Gastroesophageal sphincter (tissue), 4 donors: ENCODE results near the gene KHDC4. TPM values are rescaled to one million over a fixed set of nuclear protein-coding genes. Genes with fewer than 3 reads are reported as not detected.
"Not testable (repeated sequence)": the region's sequence is repeated elsewhere in the genome, so short reads cannot be mapped to it uniquely, and the experiment has no call there.

Experiments
- ATAC-seq: fragments of 150-250 bp; one replicate; pipeline ENCODE4 v1.9.1; 2016; ENCODE audit warnings: mild to moderate bottlenecking, moderate library complexity
- H3K27ac ChIP-seq, 4 donors: fragments of 200-600 bp; sonication (generic) in 3 of 4; 1 replicate in 3 of 4; 2 replicates in 1 of 4; pipeline ENCODE4 v1.5.1; 2016 to 2019
- H3K27me3 ChIP-seq: fragments of 200-600 bp; sonication (generic); one replicate; pipeline ENCODE4 v1.5.1; 2019
- H3K36me3 ChIP-seq, 2 donors: fragments of 200-600 bp; sonication (generic); one replicate each; pipeline ENCODE4 v1.5.1; 2019; ENCODE audit warnings: control low read depth in 1 of 2
- H3K4me1 ChIP-seq, 3 donors: fragments of 200-600 bp; sonication (generic); 1 replicate in 2 of 3; 2 replicates in 1 of 3; pipeline ENCODE4 v1.5.1; 2016 to 2019; ENCODE audit warnings: control low read depth in 2 of 3
- H3K4me3 ChIP-seq, 2 donors: fragments of 200-600 bp; sonication (generic); one replicate each; pipeline ENCODE4 v1.5.1; 2019; ENCODE audit warnings: mild to moderate bottlenecking in 1 of 2, moderate library complexity in 1 of 2
- H3K9me3 ChIP-seq, 3 donors: fragments of 200-600 bp; sonication (generic); one replicate each; pipeline ENCODE4 v1.5.1; 2017 to 2019; ENCODE audit warnings: control low read depth in 2 of 3
- CTCF ChIP-seq, 4 experiments: fragments of 200-600 bp in 2 of 4; fragments of 450-650 bp in 2 of 4; sonication (generic) in 1 of 4; IDR thresholded peaks; one replicate each; pipeline ENCODE4 v1.5.1; 2017 to 2019; ENCODE audit warnings: antibody characterized with exemption in 4 of 4, mild to moderate bottlenecking in 2 of 4, moderate library complexity in 2 of 4
- EP300 ChIP-seq: sonication (generic); formaldehyde crosslinking; IDR thresholded peaks from one replicate; pipeline ENCODE4 v1.6.1; 2017; ENCODE audit warnings: antibody characterized with exemption, mild to moderate bottlenecking
- POLR2A ChIP-seq, 2 donors: fragments of 450-650 bp; IDR thresholded peaks; one replicate each; pipeline ENCODE4 v1.6.1; 2017; ENCODE audit warnings: antibody characterized with exemption in 2 of 2, mild to moderate bottlenecking in 2 of 2, moderate library complexity in 1 of 2
- POLR2AphosphoS5 ChIP-seq: sonication (generic); formaldehyde crosslinking; IDR thresholded peaks from one replicate; pipeline ENCODE4 v1.6.1; 2017; ENCODE audit warnings: antibody characterized with exemption
- WGBS, 2 donors: methylation state at CpG; one replicate each; pipeline ENCODE4 v1.1.5; 2018; ENCODE audit warnings: low coverage in 1 of 2; 5-methylcytosine and 5-hydroxymethylcytosine counted together
- total RNA-seq, 4 donors: library from RNA; depleted of rRNA; stranded (reverse); fragments of >200 nt; gene quantifications; one replicate each; pipeline ENCODE4 v1.1.0, GENCODE V29; 2016

KHDC4 gene
- total RNA-seq, 4 donors from 2014 or later = 20.4 to 57.4 (median 34.6) TPM

- 59 to 61% methylated on average over 5 to 7 of the region's 7 CpGs for WGBS, 2 donors
- H3K9me3 ChIP-seq = no peaks in the 10 kb centered on the region
- H3K4me3 ChIP-seq = peak overlapping the region in 1 of 2 donors; percentile 26
- no peaks in the 10 kb centered on the region for H3K27me3 ChIP-seq
- ATAC-seq = no peak
- H3K36me3 ChIP-seq = peaks cover 2 to 66% of the 10 kb centered on the region in 2 donors
- TF ChIP-seq CTCF (IDR thresholded peaks at IDR 0.05) = no peak
- TF ChIP-seq POLR2AphosphoS5 = no peak
- no peak for TF ChIP-seq POLR2A (IDR thresholded peaks at IDR 0.05)
- TF ChIP-seq EP300 = no peak
- peaks cover 11 to 58% (median 32%) of the 10 kb centered on the region in 3 donors for H3K4me1 ChIP-seq
- peak overlapping the region in 1 of 4 donors; percentile 20 for H3K27ac ChIP-seq
These were observed 2.7 kb downstream of the KHDC4 start for GRCh38 chr1:155931332-155932038.

DNA sequence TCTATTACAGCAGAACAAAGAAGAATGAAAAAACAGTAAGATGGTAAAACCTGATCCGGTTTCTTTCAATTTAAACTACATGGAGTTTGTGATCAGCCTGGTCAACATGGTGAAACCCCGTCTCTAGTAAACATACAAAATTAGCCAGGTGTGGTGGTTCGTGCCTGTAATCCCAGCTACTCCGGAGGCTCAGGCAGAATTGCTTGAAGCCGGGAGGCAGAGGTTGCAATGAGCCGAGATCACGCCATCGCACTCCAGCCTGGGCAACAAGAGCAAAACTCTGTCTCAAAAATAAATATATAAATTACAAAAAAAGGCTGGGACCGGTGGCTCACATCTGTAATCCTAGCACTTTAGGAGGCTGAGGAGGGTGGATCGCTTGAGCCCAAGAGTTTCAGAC is 3.5 kb downstream of the KHDC4 start:
- Histone ChIP-seq H3K4me3 (peak overlapping the region in 1 of 2 donors; percentile 26), H3K36me3 (peaks cover 2 to 73% of the 10 kb centered on the region in 2 donors), H3K4me1 (peaks cover 11 to 58% (median 32%) of the 10 kb centered on the region in 3 donors), H3K27ac (peak overlapping the region in 1 of 4 donors; percentile 20)
- not testable (repeated sequence) for ATAC-seq, H3K9me3 ChIP-seq, H3K27me3 ChIP-seq
- WGBS, 2 donors = 45 to 62% methylated on average over 4 to 10 of the region's 10 CpGs

DNA sequence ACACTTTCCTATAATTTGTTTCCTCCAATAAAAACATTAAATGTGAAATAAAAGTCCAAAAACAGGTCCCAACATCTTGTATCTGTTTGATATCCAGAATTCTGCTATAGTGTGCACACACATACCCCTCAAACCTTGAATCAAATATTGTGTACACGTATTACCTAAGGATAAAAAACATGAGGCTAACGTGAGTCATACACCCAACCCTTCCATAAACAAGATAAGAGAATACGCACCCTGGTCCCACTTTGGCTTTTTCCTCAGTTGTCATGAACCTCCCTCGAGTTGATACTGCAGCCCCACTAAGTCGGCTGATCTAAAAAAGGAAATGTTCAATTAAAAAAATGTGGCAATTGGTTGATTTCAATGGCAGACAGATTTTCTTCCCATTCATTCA is 5.2 kb downstream of the KHDC4 start:
- TF ChIP-seq POLR2A (IDR thresholded peaks at IDR 0.05) = no peak
- TF ChIP-seq CTCF (IDR thresholded peaks at IDR 0.05) = no peak
- Histone ChIP-seq H3K4me3 (no peak overlapping the region), H3K27ac (no peak overlapping the region), H3K27me3 (no peaks in the 10 kb centered on the region), H3K36me3 (peaks cover 2 to 90% of the 10 kb centered on the region in 2 donors), H3K4me1 (peaks cover 11 to 50% (median 32%) of the 10 kb centered on the region in 3 donors), H3K9me3 (no peaks in the 10 kb centered on the region)
- ATAC-seq = no peak
- 45 to 60% methylated on average over 2 to 5 of the region's 5 CpGs for WGBS, 2 donors

GRCh38 chr1:155925506-155925905 is 8.7 kb downstream of the KHDC4 start:
- TF ChIP-seq EP300 (no peak), POLR2AphosphoS5 (no peak), CTCF (IDR thresholded peaks at IDR 0.05) (no peak), POLR2A (IDR thresholded peaks at IDR 0.05) (no peak)
- Histone ChIP-seq H3K27me3 (no peaks in the 10 kb centered on the region), H3K4me3 (no peak overlapping the region), H3K9me3 (no peaks in the 10 kb centered on the region), H3K27ac (no peak overlapping the region), H3K4me1 (peaks cover 0 to 21% (median 4%) of the 10 kb centered on the region in 3 donors), H3K36me3 (peaks cover 9 to 98% of the 10 kb centered on the region in 2 donors)
- WGBS, 2 donors = 79 to 100% methylated on average over 1 to 2 of the region's 2 CpGs
- ATAC-seq = no peak

GRCh38 chr1:155920717-155921116 is 13.5 kb downstream of the KHDC4 start:
- WGBS, 2 donors = 96 to 100% methylated on average over 1 to 3 of the region's 3 CpGs
- no peaks in the 10 kb centered on the region for H3K9me3 ChIP-seq
- no peak overlapping the region for H3K4me3 ChIP-seq
- no peak for ATAC-seq
- no peak for TF ChIP-seq EP300
- no peak for TF ChIP-seq CTCF (IDR thresholded peaks at IDR 0.05)
- TF ChIP-seq POLR2A (IDR thresholded peaks at IDR 0.05) = no peak
- TF ChIP-seq POLR2AphosphoS5 = no peak
- peaks cover 0 to 4% (median 0%) of the 10 kb centered on the region in 3 donors for H3K4me1 ChIP-seq
- no peak overlapping the region for H3K27ac ChIP-seq
- peaks cover 17 to 100% of the 10 kb centered on the region in 2 donors for H3K36me3 ChIP-seq
- no peaks in the 10 kb centered on the region for H3K27me3 ChIP-seq
